GM12878 (cell line): Measurements from ENCODE around the gene C10orf90.

Source experiments
- CHD1 ChIP-seq: IDR thresholded peaks from 2 replicates; pipeline ENCODE4 v1.6.1; 2012; ENCODE audit warnings: low read depth, low read length, improper control_type of control experiment
- EP300 ChIP-seq, 2 experiments: fragments of 150-350 bp in 1 of 2; IDR thresholded peaks; 2 replicates each; pipeline ENCODE4 v1.6.1; 2011 to 2012; ENCODE audit warnings: low read depth in 2 of 2, low read length in 2 of 2, borderline replicate concordance in 1 of 2, improper control_type of control experiment in 1 of 2, inconsistent platforms in 1 of 2; ENCODE audit not compliant: control insufficient read depth in 1 of 2
- FOXK2 ChIP-seq: fragments of 450-650 bp; IDR thresholded peaks from 2 replicates; pipeline ENCODE4 v1.6.1; 2017; ENCODE audit warnings: mild to moderate bottlenecking, moderate library complexity
- HDAC2 ChIP-seq: fragments of 200-600 bp; sonication (generic); IDR thresholded peaks from 2 replicates; pipeline ENCODE4 v1.6.1; 2017
- NFYB ChIP-seq: IDR thresholded peaks from 2 replicates; pipeline ENCODE4 v1.6.1; 2011; ENCODE audit warnings: low read depth, mild to moderate bottlenecking, low read length, improper control_type of control experiment, moderate library complexity; ENCODE audit not compliant: insufficient read depth
- TCF12 ChIP-seq: IDR thresholded peaks from 2 replicates; pipeline ENCODE4 v1.6.1; 2011; ENCODE audit warnings: low read depth, mild to moderate bottlenecking, low read length
- TCF3 ChIP-seq: IDR thresholded peaks from 2 replicates; pipeline ENCODE4 v1.6.1; 2012; ENCODE audit warnings: low read depth, mild to moderate bottlenecking, low read length, borderline replicate concordance; ENCODE audit not compliant: insufficient read depth
- USF2 ChIP-seq: IDR thresholded peaks from 2 replicates; pipeline ENCODE4 v1.6.1; 2011; ENCODE audit warnings: low read depth, low read length, improper control_type of control experiment, borderline replicate concordance
- TF ChIP-seq, protein P1 (sequence below): IDR thresholded peaks from 2 replicates; pipeline ENCODE4 v1.6.1; 2011; ENCODE audit warnings: low read depth, mild to moderate bottlenecking, low read length, moderate library complexity, borderline replicate concordance; ENCODE audit errors: extremely low read depth

DNA sequence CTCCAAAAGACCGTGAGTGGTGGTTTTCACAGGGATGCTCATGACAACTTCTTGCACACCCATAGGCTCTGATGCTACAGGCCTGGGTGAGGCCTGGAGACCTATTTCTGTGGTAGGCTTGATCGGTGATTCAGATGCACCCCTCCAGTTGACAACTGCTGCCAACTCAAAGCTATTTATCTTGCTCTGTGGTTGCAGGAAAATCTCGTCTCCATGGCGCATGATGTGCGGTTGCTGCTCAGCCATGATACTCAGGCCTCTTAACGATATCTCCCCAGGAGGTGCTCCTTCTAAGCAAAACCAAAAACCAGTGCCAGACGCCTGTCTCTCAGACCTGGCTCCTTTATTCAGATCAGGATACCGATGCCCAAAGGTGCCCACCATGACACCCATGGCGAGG is 31.4 kb downstream of the C10orf90 start:
- TF ChIP-seq, protein P1, sequence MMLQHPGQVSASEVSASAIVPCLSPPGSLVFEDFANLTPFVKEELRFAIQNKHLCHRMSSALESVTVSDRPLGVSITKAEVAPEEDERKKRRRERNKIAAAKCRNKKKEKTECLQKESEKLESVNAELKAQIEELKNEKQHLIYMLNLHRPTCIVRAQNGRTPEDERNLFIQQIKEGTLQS: no peak
- TF ChIP-seq CHD1: no peak
- TF ChIP-seq TCF3: no peak
- no peak for TF ChIP-seq NFYB
- TF ChIP-seq HDAC2: no peak
- TF ChIP-seq TCF12: no peak
- no peak for TF ChIP-seq FOXK2
- TF ChIP-seq EP300 (IDR thresholded peaks at IDR 0.05; ENCODE audit: borderline replicate concordance in 1 of 2, control insufficient read depth in 1 of 2, low read depth in 2 of 2, low read length in 2 of 2): no peak
- TF ChIP-seq USF2: no peak
